Amniotic stem cell (primary cell): Measurements from ENCODE around the gene LCMT1.
"Not testable (repeated sequence)": the region's sequence is repeated elsewhere in the genome, so short reads cannot be mapped to it uniquely, and the experiment has no call there.

Source experiments
- DNase-seq: peaks from one replicate; lab custom pipeline; 2025; lab: John Stamatoyannopoulos, UW

The LCMT1 gene

GRCh38 chr16:25095636-25096035 lies 15.9 kb upstream of the LCMT1 start:
- DNase-seq, result no peak

GRCh38 chr16:25097276-25097975 lies 14.1 kb upstream of the LCMT1 start:
- peak; percentile 29 for DNase-seq

- DNase-seq, result no peak
These were observed 11.0 kb upstream of the LCMT1 start for GRCh38 chr16:25100511-25100910.

- peak; percentile 48 for DNase-seq
These were observed 4.7 kb upstream of the LCMT1 start for GRCh38 chr16:25106567-25107465.

- DNase-seq, result no peak
These were observed 4.1 kb upstream of the LCMT1 start for GRCh38 chr16:25107466-25107792.

GRCh38 chr16:25108054-25108453 lies 3.5 kb upstream of the LCMT1 start:
- DNase-seq, result no peak

GRCh38 chr16:25109643-25110042 lies 1.9 kb upstream of the LCMT1 start:
- peak; percentile 67 for DNase-seq

- no peak for DNase-seq
These were observed 1.1 kb upstream of the LCMT1 start for GRCh38 chr16:25110387-25110947.

GRCh38 chr16:25114121-25114520 lies 2.6 kb downstream of the LCMT1 start:
- DNase-seq, result no peak

GRCh38 chr16:25118851-25119578 lies 7.5 kb downstream of the LCMT1 start:
- no peak for DNase-seq

GRCh38 chr16:25121824-25122600 lies 10.5 kb downstream of the LCMT1 start:
- DNase-seq, result no peak

- no peak for DNase-seq
These were observed 13.0 kb downstream of the LCMT1 start for GRCh38 chr16:25124503-25124902.

- not testable (repeated sequence) for DNase-seq
These were observed 14.6 kb downstream of the LCMT1 start for GRCh38 chr16:25126086-25126666.

- peak; percentile 35 for DNase-seq
These were observed 15.3 kb downstream of the LCMT1 start for GRCh38 chr16:25126820-25127232.

GRCh38 chr16:25132751-25133150 lies 21.2 kb downstream of the LCMT1 start:
- DNase-seq, result not testable (repeated sequence)

GRCh38 chr16:25134166-25134700 lies 22.7 kb downstream of the LCMT1 start:
- DNase-seq, result no peak

- peak; percentile 18 for DNase-seq
These were observed 23.8 kb downstream of the LCMT1 start for GRCh38 chr16:25135254-25135878.

GRCh38 chr16:25138130-25138529 lies 26.6 kb downstream of the LCMT1 start:
- DNase-seq, result no peak

- DNase-seq, result no peak
These were observed 28.9 kb downstream of the LCMT1 start for GRCh38 chr16:25140459-25140858.

GRCh38 chr16:25141648-25142047 lies 30.1 kb downstream of the LCMT1 start:
- DNase-seq, result no peak
